PC-9 (cell line): ENCODE results near the gene ERG.

Experiments used
- EZH2 ChIP-seq: fragments of 200-600 bp; sonication (generic); IDR thresholded peaks from 2 replicates; pipeline ENCODE4 v1.8.0; 2017; ENCODE audit warnings: antibody characterized with exemption, low read depth
- TF ChIP-seq, protein P1 (sequence below): fragments of 200-600 bp; sonication (generic); conservative IDR thresholded peaks from 2 replicates; pipeline ENCODE4 v1.6.1; 2017; ENCODE audit warnings: mixed run types, antibody characterized with exemption, mild to moderate bottlenecking, moderate library complexity

GRCh38 chr21:38422082-38422481 lies 76.2 kb downstream of the ERG start:
- TF ChIP-seq, protein P1, sequence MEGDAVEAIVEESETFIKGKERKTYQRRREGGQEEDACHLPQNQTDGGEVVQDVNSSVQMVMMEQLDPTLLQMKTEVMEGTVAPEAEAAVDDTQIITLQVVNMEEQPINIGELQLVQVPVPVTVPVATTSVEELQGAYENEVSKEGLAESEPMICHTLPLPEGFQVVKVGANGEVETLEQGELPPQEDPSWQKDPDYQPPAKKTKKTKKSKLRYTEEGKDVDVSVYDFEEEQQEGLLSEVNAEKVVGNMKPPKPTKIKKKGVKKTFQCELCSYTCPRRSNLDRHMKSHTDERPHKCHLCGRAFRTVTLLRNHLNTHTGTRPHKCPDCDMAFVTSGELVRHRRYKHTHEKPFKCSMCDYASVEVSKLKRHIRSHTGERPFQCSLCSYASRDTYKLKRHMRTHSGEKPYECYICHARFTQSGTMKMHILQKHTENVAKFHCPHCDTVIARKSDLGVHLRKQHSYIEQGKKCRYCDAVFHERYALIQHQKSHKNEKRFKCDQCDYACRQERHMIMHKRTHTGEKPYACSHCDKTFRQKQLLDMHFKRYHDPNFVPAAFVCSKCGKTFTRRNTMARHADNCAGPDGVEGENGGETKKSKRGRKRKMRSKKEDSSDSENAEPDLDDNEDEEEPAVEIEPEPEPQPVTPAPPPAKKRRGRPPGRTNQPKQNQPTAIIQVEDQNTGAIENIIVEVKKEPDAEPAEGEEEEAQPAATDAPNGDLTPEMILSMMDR = no peak
- no peak for TF ChIP-seq EZH2
